Measurements from ENCODE around the gene HLA-G. TPM values are rescaled to one million over a fixed set of nuclear protein-coding genes. Genes with fewer than 3 reads are reported as not detected.

HLA-G gene
- total RNA-seq, 1 donor from 2014 or later: 0.16 TPM

- no peak for ATAC-seq
These were observed 8.7 kb upstream of the HLA-G start for GRCh38 chr6:29818892-29819291.

- no peak for ATAC-seq
These were observed 3.5 kb upstream of the HLA-G start for GRCh38 chr6:29824144-29824543.

GRCh38 chr6:29825848-29826247, 1.8 kb upstream of the HLA-G start:
- ATAC-seq: no peak

DNA sequence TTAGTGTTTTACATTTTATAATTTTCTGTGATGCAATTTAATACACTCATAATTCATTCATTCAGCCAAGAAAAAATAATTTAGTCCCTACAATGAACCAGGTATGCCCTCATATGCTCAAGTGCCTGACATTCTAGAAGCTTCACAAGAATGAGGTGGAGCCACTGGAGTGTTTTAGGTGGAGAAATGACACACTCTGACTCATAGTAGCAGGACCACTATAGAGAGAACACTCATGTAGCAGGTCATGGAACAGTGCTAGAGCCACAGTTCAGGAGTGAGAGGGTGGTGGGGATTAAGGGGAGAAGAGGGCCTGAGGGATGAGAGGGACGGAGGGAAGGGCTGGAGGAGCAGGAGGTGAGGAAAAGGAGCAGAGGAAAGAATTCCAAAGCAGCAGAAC, 1.4 kb upstream of the HLA-G start:
- no peak for ATAC-seq

- ATAC-seq: no peak
These were observed 809 bp downstream of the HLA-G start for GRCh38 chr6:29828471-29828797.

- no peak for ATAC-seq
These were observed 2.1 kb downstream of the HLA-G start for GRCh38 chr6:29829766-29830165.

DNA sequence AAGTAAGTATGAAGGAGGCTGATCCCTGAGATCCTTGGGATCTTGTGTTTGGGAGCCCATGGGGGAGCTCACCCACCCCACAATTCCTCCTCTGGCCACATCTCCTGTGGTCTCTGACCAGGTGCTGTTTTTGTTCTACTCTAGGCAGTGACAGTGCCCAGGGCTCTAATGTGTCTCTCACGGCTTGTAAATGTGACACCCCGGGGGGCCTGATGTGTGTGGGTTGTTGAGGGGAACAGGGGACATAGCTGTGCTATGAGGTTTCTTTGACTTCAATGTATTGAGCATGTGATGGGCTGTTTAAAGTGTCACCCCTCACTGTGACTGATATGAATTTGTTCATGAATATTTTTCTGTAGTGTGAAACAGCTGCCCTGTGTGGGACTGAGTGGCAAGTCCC, 2.8 kb downstream of the HLA-G start:
- ATAC-seq: no peak

DNA sequence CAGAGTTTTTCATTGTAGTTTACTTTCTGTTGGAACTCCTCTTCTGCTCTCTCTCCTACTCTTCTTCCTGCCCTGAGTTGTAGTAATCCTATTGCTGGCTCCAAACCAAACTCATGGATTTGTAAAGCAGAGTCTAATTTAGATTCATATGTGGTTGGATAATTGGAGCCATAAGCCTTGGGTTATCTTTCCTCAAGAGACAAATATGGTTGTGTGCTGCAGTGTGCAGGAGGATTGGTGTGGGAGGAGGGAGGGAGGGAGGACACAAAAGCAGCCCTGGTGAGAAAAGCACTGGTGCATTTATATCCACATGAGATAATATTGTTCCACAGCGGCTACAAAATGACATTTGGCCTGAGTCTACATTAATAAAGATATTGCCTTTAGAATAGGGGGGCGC, 4.2 kb downstream of the HLA-G start:
- no peak for ATAC-seq

GRCh38 chr6:29834564-29835436, 7.2 kb downstream of the HLA-G start:
- peak; percentile 45 for ATAC-seq

DNA sequence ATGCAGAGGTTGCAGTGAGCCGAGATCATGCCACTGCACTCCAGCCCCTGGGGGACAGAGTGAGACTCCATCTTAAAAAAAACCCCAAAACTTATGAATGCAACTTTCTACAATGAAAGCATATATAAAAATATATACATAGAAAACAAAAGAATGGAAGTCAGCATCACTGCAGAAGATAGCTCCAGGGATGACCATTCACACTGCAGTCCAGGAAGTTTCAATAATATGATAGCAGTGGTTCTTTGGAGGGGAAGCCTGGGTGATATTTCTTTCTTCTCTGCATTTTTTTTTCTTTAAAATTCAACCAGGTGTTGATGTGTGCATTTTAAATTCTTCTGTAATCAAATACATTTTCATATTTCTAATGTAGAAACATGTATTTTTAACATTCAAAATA, 12.3 kb downstream of the HLA-G start:
- ATAC-seq: no peak

GRCh38 chr6:29841030-29841429, 13.4 kb downstream of the HLA-G start:
- ATAC-seq: no peak

DNA sequence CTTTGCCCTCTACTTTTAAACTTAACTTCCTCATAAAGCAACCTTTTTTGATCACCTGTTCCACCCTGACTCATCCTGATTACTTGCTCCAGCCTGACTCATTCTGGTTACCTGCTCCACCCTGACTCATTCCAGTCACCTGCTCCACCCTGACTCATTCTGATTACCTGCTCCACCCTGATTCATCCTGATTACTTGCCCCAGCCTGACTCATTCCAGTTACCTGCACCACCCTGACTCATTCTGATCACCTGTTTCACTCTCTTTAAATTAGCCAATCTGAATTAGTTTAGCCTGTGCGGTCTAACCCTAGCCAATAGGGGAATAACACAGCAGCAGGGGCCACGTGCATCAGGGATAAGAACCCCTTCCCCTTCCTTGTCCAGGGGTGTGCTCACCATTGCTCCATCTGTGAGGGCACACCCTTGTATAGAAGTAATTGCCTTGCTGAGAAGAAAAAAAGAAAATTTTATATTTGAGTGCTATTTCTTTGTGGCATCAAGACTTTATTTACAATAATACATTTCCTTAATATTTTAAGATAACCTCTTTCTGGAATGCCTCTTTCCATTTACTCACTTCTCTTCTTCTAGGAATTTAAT, 17.9 kb downstream of the HLA-G start:
- ATAC-seq: peak; percentile 93

DNA sequence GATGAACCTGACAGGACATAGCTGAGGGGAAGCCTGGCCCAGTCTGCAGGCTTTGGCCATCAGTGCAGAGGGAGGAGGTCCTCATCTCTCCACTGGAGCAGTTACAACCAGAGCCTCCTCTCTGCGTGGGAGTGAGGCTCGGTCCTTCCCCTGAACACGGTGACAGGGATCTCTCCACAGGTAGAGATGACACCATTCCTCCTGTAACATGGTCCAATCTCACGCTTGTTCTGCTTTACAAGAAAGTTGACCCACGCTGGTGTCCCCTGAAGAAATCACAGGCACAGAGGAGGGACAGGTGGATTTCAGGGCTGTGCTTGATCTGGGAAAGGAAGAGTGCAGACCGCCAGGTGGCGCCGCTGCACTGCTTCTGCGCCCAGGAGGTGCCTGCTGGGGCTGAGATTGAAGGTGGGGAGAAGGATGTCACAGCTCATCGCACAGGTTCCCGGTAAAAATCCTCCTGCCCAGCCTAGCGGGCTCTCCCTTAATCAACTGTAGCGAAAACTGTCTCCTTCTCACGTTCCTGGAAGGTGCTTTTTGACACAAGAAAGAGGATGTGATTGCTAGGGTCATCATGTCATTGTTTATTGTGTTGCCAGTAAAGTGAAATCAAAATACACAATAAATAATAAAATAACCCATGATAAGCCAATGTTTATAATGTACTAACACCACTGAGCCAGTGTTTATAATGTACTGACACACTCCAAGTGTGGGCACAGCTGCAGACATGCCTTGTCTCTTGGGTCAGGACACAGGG, 20.4 kb downstream of the HLA-G start:
- ATAC-seq: peak; percentile 74

DNA sequence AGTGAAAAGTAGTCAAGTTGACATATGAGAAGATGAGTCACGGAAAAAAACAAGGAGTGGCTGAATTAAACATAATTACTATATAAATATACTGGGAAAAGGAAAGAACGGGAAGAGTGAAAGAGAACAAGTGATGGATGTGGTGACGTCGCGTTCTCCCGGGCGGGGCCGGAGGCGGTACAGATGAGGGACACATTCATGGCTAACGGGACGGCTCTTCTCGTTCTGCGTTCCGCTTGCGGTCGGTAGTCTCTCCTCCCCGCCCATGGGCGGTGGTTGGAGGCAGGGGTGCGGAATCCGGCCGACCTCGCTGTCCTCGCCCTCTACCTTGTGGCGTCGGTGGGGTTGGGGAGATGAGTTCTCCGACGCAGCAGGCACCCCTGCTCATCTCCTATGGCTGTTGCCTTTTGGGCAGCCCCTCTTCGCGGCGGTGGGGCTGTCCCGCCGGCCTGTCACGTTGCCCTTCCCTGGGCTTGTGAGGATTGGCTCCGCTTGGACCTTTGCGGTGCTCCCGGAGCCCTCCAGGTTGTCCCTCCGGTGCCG, 22.5 kb downstream of the HLA-G start:
- ATAC-seq: peak; percentile 54

DNA sequence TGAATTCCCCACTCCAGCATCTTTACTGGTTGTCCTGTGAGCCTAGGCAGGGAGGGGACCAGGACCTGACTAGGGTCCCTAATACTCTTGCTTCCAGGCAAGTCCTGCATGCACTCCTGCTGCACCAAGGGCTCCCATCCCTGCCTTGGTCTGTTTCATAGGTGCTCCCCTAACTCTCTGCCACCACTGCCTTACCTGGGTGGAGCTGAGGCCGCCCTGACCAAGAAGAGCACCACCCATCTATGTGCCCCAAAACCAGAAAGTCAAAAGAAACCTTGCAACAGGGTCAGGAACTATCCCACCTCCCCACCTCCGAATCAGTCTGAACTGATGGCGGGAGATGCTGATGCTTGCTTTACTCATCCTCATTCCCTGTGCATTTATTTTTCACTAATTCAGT, 23.6 kb downstream of the HLA-G start:
- no peak for ATAC-seq

DNA sequence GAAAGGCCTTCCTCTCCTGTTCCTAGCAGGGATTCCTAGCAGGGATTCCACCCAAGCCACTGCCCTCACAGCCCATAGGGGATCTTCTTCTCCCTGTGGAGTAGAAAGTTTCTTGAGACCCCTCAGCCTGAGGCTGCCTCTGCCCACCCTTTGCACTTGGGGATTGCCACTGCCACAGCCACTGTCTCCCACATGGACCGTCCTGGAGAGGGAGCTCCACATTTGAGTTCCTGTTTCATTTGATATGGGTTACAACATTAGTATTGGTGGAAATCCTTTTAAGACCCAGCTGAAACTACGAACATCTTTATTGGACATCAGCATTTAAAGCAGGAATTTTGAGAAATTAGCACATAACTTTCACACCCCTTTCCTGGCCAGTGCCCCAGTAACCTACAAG, 25.6 kb downstream of the HLA-G start:
- ATAC-seq: no peak

DNA sequence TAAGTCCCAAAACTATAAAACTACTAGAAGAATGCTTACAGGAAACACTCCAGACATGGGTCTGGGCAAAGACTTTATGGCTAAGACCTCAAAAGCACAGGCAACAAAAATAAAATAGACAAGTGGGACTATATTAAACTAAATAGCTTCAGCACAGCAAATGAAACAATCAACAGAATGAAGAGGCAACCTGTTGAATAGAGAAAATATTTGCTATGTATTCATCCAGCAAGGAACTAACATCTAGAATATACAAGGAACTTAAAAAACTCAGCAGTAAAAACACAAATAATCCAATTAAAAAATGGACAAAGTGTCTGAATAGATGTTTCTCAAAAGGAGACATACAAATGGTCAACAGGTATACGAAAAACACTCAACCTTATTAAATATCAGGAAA, 30.4 kb downstream of the HLA-G start:
- ATAC-seq: no peak

DNA sequence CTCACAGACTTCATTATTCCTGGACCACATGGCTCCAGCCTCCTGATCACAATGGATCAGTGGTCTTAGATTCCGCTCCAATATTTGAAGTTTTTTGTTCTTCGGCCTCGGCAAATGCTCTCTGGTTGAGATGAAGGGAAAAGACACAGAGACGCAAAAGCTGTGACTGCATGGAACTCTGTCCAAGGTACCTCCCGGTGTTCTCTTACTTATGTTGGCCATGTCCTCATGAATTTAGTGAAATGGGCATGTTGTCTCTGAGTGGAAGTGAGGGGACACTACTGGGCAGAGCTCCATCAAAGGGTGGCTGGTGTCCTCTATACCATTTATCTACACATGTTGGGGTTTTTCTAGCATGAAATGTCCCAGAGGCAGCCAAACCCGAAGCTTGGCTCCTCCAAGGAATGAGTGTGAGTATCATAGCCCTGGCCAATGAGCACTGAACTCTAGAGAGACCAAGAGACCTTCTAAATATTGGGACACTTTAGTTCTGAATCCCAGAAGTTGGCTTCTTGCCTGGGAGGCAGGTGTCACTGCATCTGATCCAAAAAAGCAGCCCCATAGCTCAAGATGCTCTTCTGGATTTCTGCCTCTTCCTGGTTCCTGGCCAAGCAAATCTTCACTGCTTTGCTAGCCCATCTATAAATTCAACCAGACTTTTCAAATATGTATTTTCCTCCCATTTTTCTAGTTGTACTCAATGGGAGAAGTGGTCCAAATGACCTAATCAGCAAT, 34.1 kb downstream of the HLA-G start:
- no peak for ATAC-seq

- ATAC-seq: no peak
These were observed 36.6 kb downstream of the HLA-G start for GRCh38 chr6:29864037-29864810.

- no peak for ATAC-seq
These were observed 38.0 kb downstream of the HLA-G start for GRCh38 chr6:29865631-29866030.

- no peak for ATAC-seq
These were observed 42.5 kb downstream of the HLA-G start for GRCh38 chr6:29870104-29870503.

- ATAC-seq: no peak
These were observed 45.2 kb downstream of the HLA-G start for GRCh38 chr6:29872791-29873190.
